A549 (cell line): Measurements from ENCODE around the gene NFATC2.

Experiments used
- CTCF ChIP-seq: fragments of >200 bp; sonication (Bioruptor Twin); formaldehyde crosslinking; IDR thresholded peaks from 3 replicates; pipeline ENCODE4 v1.5.1; 2016
- EP300 ChIP-seq, 2 experiments: fragments of >200 bp; sonication (Bioruptor Twin); formaldehyde crosslinking; IDR thresholded peaks; 2 replicates in 1 of 2; 3 replicates in 1 of 2; pipeline ENCODE4 v1.6.1; 2016 to 2017
- HDAC2 ChIP-seq: fragments of 200-600 bp; sonication (generic); IDR thresholded peaks from 2 replicates; pipeline ENCODE4 v1.6.1; 2016
- JUNB ChIP-seq: fragments of >200 bp; sonication (Bioruptor Twin); formaldehyde crosslinking; IDR thresholded peaks from 2 replicates; pipeline ENCODE4 v1.6.1; 2016
- POLR2A ChIP-seq: IDR thresholded peaks from 2 replicates; pipeline ENCODE4 v1.6.1; 2012; ENCODE audit warnings: mild to moderate bottlenecking, low read length

GRCh38 chr20:51432875-51433274 lies 109.6 kb downstream of the NFATC2 start:
- TF ChIP-seq HDAC2: no peak
- no peak for TF ChIP-seq CTCF
- no peak for TF ChIP-seq JUNB
- no peak for TF ChIP-seq POLR2A
- TF ChIP-seq EP300 (IDR thresholded peaks at IDR 0.05): no peak
